Stimulated activated CD8-positive, alpha-beta memory T cell treated with anti-CD3 and anti-CD28 coated beads, Interleukin-7, amount 100 ng/mL, for 48 hours (primary cell): ENCODE data around the gene NOM1.
"Not testable (repeated sequence)": the region's sequence is repeated elsewhere in the genome, so short reads cannot be mapped to it uniquely, and the experiment has no call there.

Experiments
- DNase-seq, 2 donors: peaks; one replicate each; pipeline ENCODE4 v3.0.0-alpha.2; 2020; ENCODE audit warnings: low read depth in 1 of 2; ENCODE audit errors: extremely low read depth in 1 of 2

NOM1 gene, protein sequence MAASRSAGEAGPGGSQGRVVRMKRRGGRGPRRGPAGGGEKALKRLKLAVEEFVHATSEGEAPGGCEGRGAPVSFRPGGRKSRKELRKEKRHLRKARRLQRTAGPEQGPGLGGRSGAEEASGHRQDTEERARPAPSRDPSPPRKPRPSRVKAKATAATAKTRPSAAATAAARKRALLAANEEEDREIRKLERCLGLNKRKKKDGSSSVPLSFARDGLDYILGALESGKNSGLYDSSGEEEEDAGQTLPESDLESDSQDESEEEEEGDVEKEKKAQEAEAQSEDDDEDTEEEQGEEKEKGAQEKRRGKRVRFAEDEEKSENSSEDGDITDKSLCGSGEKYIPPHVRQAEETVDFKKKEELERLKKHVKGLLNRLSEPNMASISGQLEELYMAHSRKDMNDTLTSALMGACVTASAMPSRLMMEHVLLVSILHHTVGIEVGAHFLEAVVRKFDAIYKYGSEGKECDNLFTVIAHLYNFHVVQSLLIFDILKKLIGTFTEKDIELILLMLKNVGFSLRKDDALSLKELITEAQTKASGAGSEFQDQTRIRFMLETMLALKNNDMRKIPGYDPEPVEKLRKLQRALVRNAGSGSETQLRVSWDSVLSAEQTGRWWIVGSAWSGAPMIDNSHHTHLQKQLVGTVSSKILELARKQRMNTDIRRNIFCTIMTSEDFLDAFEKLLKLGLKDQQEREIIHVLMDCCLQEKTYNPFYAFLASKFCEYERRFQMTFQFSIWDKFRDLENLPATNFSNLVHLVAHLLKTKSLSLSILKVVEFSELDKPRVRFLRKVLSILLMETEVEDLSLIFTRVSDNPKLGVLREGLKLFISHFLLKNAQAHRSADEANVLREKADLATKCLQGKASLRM

DNA sequence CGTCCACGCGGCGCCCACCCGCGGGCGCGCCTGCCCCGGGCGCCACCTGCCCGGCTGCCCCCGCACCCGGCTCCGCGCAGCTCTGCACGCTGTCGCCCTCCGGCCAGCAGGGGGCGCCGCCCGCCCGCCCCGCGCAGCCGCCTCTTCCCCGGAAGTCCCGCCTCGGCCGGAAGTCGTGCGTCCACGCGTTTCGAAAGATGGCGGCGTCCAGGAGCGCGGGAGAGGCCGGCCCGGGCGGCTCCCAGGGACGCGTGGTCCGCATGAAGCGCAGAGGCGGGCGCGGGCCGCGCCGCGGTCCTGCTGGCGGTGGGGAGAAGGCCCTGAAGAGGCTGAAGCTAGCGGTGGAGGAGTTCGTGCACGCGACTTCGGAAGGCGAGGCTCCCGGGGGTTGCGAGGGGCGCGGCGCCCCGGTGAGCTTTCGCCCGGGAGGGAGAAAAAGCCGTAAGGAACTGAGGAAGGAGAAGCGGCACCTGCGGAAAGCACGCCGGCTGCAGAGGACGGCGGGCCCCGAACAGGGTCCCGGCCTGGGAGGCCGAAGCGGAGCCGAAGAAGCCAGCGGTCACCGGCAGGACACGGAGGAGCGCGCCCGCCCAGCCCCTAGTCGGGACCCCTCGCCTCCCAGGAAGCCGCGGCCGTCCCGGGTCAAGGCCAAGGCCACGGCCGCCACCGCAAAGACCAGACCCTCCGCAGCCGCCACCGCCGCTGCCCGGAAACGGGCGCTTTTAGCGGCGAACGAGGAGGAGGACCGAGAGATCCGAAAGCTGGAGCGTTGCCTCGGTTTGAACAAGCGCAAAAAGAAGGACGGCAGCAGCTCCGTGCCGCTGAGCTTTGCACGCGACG is at the start of gene NOM1:
TSS of gene NOM1 (plus strand) at position 172 of the 840 bp plus-strand sequence. CDS start at position 198, 26 bp downstream.
- peak; percentile 78 to 81 for DNase-seq

DNA sequence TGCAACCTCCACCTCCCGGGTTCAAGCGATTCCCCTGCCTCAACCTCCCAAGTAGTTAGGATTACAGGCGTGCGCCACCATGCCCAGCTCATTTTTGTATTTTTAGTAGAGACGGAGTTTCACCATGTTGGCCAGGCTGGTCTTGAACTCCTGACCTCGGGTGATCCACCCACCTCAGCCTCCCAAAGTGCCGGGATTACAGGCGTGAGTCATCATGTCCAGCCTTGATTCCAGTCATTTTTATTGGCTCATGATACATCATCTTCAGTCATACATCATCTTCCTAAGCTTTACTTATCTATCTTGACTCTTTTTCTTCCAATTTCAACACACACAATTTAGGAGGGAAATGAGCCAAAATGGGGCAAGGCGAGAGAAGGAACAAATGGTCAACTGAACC is 49.4 kb upstream of the NOM1 start:
- not testable (repeated sequence) for DNase-seq

DNA sequence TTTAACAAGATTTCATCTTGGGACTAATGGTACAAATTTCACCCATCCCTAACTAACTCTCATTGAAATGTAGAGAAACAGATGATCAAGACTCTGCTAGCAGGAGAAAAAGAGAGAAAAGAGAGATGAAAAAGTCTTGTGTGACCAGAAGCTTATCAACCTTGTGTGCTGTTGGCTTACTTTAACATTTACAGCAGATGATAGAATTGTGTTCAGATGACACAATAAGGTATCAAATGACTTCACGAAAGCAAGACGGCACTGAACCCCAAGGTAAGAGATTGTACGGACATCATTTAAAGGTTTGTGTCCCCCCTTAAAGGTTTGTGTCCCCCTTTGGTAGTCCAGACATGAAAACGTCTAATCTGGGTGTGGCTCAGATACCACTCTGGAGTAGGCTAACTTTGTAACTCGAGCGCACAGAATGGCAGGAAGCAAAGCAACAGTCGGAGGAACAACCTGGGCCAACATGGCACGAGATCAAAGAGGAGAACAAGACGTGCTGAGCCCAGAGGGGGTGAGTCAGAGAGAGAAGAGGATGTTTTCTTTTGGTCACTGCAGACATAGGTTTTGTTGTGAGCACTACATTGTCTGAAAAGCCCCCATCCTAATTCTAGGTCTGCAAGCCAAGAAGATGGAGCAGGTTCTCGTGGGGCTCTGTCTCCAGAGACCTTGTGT is 46.1 kb upstream of the NOM1 start:
- no peak for DNase-seq

DNA sequence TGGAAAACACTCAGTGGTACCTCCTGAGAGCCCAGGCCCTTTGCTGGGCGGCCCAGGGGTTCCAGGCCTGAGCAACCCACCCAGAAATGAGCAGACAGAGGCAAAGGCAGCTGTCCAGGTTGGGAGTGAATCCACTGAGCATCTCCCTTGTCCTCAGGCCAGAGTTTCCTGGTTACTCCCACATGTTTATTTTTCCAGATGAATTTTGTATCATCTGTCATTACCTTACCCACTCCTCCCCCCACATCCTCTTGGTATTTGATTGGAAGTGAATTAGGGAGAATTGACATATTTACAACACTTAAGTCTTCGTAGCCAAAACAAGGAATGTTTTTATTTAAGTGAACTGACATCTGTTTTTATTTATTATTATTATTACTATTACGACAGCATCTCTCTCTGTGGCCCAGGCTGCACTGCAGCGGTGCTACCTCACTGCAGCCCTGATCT is 43.3 kb upstream of the NOM1 start:
- DNase-seq, result no peak

DNA sequence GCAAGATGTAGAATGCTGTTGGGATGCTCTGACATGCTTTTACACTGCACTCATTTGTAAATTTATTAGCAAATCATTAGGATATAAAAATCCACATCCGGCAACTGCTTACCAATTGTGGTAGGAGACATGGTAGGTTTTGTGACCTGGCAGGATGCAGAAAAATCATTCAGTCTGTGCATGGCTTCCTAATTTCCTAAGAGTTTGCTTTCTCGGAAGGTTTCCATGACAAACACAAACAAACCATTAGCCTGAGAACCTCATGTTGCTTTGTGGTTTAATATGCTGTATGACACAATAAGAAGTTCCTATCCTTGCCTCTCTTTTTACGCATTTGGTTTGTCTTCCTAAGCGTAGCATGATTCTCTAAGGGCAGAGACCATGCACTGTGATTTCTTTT is 41.9 kb upstream of the NOM1 start:
- DNase-seq, result no peak

DNA sequence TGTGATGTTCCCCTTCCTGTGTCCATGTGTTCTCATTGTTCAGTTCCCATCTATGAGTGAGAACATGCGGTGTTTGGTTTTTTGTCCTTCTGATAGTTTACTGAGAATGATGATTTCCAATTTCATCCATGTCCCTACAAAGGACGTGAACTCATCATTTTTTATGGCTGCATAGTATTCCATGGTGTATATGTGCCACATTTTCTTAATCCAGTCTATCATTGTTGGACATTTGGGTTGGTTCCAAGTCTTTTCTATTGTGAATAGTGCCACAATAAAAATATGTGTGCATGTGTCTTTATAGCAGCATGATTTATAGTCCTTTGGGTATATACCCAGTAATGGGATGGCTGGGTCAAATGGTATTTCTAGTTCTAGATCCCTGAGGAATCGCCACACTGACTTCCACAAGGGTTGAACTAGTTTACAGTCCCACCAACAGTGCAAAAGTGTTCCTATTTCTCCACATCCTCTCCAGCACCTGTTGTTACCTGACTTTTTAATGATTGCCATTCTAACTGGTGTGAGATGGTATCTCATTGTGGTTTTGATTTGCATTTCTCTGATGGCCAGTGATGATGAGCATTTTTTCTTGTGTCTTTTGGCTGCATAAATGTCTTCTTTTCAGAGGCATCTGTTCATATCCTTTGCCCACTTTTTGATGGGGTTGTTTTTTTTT is 39.8 kb upstream of the NOM1 start:
- DNase-seq, result not testable (repeated sequence)

DNA sequence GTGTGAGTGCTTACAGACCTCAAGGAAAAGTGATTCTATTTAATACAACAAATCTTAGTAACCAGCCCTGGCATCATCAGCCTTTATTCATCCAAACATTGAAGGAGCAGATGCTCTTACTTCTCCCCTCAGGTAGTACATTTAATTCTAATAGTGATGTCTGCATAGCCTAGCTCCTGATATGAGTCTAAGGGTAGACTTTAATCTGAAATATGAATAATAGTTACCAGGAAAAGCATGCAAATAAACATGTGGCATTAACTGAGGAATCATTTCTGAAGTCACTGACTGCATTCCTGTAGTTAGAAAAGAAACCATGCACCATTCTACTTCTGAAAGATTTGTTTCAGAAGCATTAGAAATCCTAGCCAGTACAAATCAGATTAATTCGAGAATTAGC is 30.9 kb upstream of the NOM1 start:
- DNase-seq, result no peak

DNA sequence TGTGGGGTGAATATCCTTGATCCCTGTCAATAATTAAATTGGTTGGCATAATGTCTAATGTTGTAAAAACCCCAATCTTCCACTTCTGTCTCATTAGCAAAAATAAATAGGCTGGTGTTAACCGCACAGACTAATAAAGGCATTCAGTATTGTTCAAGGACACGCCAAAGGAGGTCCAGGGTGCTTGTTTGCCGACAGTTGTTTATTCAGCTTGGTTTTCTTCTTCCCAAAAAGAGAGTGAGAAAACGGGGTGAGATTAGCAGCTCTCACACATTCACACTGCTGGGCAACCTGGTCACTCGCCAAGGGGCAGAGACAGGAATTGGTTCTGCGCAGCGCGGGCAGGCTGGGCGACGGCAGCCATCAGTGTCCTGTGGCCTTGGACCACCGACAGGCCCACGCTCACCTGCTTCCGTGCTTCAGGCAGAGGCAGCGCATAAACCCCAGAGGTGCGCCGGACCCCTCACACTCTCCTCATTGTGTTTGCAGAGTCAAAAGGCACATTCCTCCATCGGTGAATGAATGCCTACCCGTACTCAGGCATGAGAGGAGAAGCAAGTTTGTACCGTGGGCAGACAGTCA is 30.3 kb upstream of the NOM1 start:
- no peak for DNase-seq

DNA sequence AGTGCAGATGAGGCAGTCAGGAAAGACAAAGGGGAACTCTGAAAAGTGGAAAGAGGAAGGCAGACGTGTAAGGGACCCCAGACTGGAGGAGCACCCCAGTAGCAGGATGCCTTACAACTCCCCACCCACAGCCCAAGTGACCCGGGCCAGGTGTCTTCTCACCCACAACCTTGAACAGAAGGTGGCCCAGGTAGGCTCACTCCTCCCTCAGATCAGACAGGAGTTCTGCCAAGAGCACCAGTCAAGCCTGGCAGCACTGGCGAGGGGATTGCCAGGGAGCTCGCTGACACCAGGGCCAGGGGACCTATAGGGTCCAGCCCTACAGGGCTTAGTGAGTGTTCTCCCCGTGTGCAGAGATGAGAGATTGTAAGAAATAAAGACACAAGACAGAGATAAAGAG is 29.4 kb upstream of the NOM1 start:
- no peak for DNase-seq

DNA sequence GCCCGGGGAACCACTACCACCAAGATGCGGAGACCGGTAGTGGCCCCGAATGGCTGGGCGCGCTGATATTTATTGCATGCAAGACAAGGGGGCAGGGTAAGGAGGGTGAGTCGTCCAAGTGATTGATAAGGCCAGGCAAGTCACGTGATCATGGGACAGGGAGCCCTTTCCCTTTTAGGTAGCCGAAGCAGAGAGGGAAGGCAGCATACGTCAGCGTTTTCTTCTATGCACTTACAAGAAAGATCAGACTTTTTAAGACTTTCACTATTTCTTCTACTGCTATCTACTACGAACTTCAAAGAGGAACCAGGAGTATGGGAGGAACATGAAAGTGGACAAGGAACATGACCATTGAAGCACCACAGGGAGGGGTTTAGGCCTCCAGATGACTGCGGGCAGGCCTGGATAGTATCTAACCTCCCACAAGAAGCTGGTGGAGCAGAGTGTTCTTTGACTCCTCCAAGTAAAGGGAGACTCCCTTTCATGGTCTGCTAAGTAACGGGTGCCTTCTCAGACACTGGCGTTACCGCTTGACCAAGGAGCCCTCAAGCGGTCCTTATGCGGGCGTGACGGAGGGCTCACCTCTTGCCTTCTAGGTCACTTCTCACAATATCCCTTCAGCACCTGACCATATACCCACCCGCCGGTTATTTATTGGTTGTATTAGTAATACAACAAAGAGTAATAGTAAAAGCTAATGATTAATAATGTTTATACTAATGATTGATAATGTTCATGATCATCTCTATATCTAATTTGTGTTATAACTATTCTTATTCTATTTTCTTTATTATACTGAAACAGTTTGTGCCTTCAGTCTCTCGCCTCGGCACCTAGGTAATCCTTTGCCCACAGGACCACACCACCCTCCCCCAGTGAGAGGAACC is 28.8 kb upstream of the NOM1 start:
- DNase-seq, result not testable (repeated sequence)

DNA sequence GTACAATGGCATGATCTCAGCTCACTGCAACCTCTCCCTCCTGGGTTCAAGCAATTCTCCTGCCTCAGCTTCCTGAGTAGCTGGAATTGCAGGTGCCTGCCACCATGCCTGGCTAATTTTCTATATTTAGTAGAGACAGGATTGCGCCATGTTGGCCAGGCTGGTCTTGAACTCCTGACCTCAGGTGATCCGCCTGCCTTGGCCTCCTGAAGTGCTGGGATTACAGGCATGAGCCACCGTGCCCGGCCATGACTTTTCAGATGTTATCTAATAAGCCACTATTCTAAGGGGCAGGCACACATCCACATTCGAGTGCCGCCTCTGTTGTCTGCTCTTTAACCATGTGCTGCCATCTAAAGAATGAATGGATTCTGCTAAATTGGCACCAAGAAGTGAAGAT is 27.2 kb upstream of the NOM1 start:
- DNase-seq, result not testable (repeated sequence)

DNA sequence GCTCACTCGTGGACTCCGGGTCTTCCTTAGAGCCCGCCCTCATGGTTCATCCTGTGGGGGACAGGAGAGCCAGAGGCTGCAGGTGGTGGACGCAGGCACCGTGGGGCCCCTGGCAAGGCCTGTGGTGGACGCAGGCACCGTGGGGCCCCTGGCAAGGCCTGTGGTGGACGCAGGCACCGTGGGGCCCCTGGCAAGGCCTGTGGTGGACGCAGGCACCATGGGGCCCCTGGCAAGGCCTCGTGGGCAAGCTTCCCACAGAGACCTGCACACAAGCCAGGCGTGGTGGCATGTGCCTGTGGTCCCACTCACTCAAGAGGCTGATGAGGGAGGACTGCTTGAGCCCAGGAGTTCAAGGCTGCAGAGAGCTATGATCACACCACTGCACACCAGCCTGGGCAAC is 23.7 kb upstream of the NOM1 start:
- DNase-seq, result not testable (repeated sequence)

DNA sequence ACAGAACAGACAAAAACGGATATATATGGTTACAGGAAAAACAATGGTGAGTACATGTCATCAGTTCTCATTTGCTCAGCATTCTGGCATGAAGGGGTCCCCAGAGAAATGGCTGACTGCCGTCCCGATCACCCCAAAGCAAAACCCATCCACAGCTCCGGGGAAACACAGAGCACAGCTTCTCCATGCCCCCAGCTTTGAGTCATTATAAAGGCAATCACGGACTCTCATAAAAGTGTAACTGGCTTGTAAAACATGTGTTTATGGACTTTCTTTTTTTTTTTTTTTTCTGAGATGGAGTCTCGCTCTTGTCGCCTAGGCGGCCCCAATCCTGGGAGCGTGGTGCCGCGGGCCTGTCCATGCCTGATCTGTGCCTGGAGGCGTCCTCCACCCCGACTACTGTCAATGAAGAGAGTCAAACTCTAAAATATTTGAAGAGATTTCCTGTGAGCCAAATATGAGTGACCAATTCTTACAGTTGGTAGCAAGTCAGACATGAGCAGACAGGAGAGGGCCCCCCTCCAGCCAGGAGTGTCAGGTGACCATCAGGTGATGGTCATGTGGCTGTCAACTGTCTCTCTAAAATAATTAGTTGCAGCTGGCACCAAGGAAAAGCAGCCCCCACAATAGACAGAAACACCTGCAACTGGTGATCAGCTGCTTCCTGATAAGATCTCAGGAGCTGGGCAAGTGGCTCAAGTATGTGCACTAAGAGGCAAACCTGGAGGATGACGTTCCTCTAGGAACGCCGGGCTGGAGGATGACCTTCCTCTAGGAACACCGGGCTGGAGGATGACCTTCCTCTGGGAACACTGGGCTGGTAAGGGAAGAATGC is 21.7 kb upstream of the NOM1 start:
- no peak for DNase-seq

DNA sequence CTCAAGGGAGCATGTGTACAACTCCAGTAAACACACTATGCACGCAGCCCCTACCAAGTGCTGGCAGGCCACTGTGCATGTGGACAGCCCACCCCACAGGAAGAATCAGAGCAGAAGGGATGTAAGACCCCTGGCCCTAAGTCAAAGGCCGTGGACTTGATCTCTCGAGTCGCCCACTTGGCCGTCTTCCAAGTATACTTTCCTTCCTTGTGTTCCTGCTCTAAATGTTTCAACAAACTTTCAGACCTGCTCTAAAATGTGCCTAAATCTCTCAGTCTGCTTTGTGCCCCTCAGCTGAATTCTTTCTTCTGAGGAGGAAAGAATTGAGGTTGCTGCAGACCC is 21.1 kb upstream of the NOM1 start:
- no peak for DNase-seq

DNA sequence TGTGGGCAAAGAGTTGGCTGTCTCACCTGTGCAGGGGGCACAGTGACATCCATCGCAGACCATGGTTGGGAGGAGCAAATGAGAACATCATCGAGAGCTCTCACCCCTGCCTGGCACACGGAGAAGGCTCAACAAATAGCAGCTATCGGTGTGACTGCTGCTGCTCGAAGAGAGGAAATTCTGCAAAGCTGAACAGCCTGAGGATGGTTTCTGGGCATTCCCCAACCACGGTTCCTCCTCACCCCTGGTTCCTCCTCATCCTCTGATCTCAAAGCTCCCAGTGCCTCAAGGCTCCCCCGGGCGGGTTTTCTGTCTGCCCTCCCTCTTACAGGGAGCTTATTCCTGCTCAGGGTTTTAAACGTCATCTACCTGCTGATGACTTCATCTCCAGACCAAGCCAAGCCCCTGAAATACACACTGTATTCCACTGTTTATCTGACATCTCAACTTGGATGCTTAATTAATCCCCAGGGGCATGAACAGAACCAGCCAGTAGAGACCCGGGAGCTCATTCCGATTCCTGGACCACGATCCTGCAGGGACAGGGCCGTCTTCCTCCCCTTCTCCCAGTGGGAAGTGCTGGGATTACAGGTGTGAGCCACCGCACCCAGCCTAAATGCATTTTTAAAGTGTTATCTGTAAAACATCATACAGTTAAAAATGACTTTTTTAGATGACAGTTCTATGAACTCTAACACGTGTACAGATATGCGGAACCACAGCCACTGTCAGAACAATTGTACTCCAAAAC is 19.5 kb upstream of the NOM1 start:
- no peak for DNase-seq

DNA sequence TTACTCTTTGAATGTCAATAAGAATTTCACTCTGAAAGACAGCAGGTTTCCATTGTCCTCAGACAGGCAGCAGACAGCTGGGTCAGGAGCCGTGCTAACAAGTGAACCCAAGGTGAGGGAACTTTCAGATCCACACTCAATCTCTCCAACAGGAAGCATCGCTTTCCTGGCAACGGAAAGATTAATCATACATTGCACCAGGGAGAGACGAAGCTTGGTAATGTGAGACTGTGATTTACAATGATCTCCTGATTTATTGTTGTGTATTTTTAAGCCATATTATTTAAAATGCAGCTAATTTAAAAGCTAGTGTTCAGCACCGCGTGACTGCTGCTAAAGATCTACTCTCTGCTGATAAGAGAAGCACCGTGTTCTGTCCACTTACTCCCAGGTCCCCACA is 17.5 kb upstream of the NOM1 start:
- no peak for DNase-seq

DNA sequence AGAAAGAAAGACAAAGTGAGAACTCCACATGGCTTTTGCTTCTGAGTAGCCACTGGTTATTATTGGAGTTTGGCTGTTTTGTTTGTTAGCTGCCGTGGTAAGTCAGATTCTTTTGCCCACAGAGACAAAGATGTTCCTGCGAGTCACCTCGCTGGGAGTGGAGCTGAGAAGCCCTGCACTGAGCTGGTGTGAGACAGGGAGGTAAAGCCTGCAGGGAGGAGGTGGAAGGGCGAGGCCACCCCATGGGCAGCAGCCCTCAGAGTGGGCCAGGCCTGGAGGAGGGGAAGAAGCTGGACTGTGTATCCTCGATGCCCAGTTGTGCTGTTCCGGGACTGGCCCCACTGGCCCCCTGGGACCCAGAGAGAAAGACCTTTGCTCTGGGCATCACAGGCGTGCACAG is 14.3 kb upstream of the NOM1 start:
- no peak for DNase-seq
